GM12878 (cell line): ENCODE results near the gene EHD4. TPM values are rescaled to one million over a fixed set of nuclear protein-coding genes. Genes with fewer than 3 reads are reported as not detected.

Source experiments
- ATAC-seq: fragments of 200-7000 bp; cut with Tn5 transposase; 3 replicates; pipeline ENCODE4 v1.9.1; 2020; ENCODE audit warnings: mild to moderate bottlenecking, moderate library complexity
- BruUV-seq: library from RNA; stranded (reverse); fragments of 400-500 nt; replicated peaks from 2 replicates; lab custom pipeline; 2021; lab: Mats Ljungman, UMichigan
- CTCF ChIA-PET: fragments of 300-600 bp; sonication (Branson Sonifier 250); formaldehyde crosslinking; extraction: SDS; loops from one replicate; lab custom pipeline; 2021; ENCODE audit warnings: inconsistent platforms; lab: Yijun Ruan, JAX
- POLR2A ChIA-PET: fragments of 350-600 bp; formaldehyde crosslinking; extraction: SDS; loops from one replicate; lab custom pipeline; 2021; ENCODE audit warnings: inconsistent platforms; lab: Charles Lee
- RAD21 ChIA-PET: fragments of 300-600 bp; sonication (Branson Sonifier 250); formaldehyde crosslinking; loops from one replicate; lab custom pipeline; 2023; ENCODE audit warnings: antibody characterized with exemption; ENCODE audit not compliant: unreplicated experiment; lab: Charles Lee
- SMC1A ChIA-PET: fragments of 300-600 bp; sonication (Branson Sonifier 250); formaldehyde crosslinking; loops from one replicate; lab custom pipeline; 2023; ENCODE audit not compliant: unreplicated experiment, uncharacterized antibody; lab: Charles Lee
- DNase-seq: peaks from one replicate; pipeline ENCODE4 v3.0.0-alpha.2; 2011; ENCODE audit warnings: low read depth, low spot score
- FAIRE-seq: peaks from 3 replicates; lab custom pipeline; 2011; peaks lifted over from hg19 to GRCh38; lab: Jason Lieb, UNC
- H2AFZ ChIP-seq: 2 replicates; pipeline ENCODE4 v1.6.0; 2011; ENCODE audit warnings: low read depth, low read length, control low read depth; ENCODE audit not compliant: control insufficient read depth
- H3K27ac ChIP-seq: 2 replicates; pipeline ENCODE4 v1.5.1; 2011; ENCODE audit warnings: control low read depth; ENCODE audit not compliant: control insufficient read depth, insufficient read depth
- H3K27me3 ChIP-seq, 2 experiments: replicated peaks in 1 of 2; 2 replicates each; pipeline versions ENCODE4 v1.6.0 to v1.6.1; 2011; ENCODE audit warnings: low read length in 1 of 2; ENCODE audit not compliant: control insufficient read depth in 2 of 2, insufficient read depth in 2 of 2
- H3K36me3 ChIP-seq, 2 experiments: 2 replicates each; pipeline ENCODE4 v1.5.1; 2011; ENCODE audit warnings: low read length in 1 of 2; ENCODE audit not compliant: control insufficient read depth in 2 of 2, insufficient read depth in 2 of 2
- H3K4me1 ChIP-seq: 2 replicates; pipeline ENCODE4 v1.6.1; 2011; ENCODE audit warnings: mild to moderate bottlenecking, low read length, moderate library complexity, mixed read lengths; ENCODE audit not compliant: control insufficient read depth, insufficient read depth
- H3K4me2 ChIP-seq: 2 replicates; pipeline ENCODE4 v1.6.0; 2011; ENCODE audit warnings: control low read depth; ENCODE audit not compliant: control insufficient read depth, insufficient read depth
- H3K4me3 ChIP-seq: fragments of 200-600 bp; sonication (generic); 2 replicates; pipeline ENCODE4 v1.5.1; 2016
- H3K79me2 ChIP-seq: 2 replicates; pipeline ENCODE4 v1.6.0; 2011; ENCODE audit warnings: low read length; ENCODE audit not compliant: control insufficient read depth, insufficient read depth
- H3K9ac ChIP-seq: 2 replicates; pipeline ENCODE4 v1.8.0; 2011; ENCODE audit warnings: low read length, control low read depth, mixed read lengths; ENCODE audit not compliant: control insufficient read depth, insufficient read depth
- H3K9me3 ChIP-seq: replicated peaks from 3 replicates; pipeline ENCODE4 v1.5.1; 2011; ENCODE audit warnings: mild to moderate bottlenecking, low read length; ENCODE audit not compliant: control insufficient read depth, insufficient read depth
- H4K20me1 ChIP-seq: 2 replicates; pipeline ENCODE4 v1.6.0; 2011; ENCODE audit not compliant: control insufficient read depth, insufficient read depth
- BCL3 ChIP-seq: IDR thresholded peaks from 2 replicates; pipeline ENCODE4 v1.6.1; 2011; ENCODE audit warnings: borderline replicate concordance, low read depth, mild to moderate bottlenecking, moderate library complexity, low read length; ENCODE audit not compliant: insufficient read depth, poor library complexity, severe bottlenecking
- BCLAF1 ChIP-seq: fragments of 450-650 bp; IDR thresholded peaks from 2 replicates; pipeline ENCODE4 v1.6.1; 2017; ENCODE audit warnings: antibody characterized with exemption, mild to moderate bottlenecking, moderate library complexity
- CTCF ChIP-seq, 3 experiments: IDR thresholded peaks in 2 of 3; conservative IDR thresholded peaks in 1 of 3; 2 replicates each; pipeline ENCODE4 v1.5.1; 2011; ENCODE audit warnings: low read depth in 3 of 3, low read length in 3 of 3, mild to moderate bottlenecking in 3 of 3, control low read depth in 2 of 3, moderate library complexity in 2 of 3, inconsistent platforms in 1 of 3, mixed read lengths in 1 of 3; ENCODE audit not compliant: control insufficient read depth in 2 of 3, insufficient read depth in 1 of 3; ENCODE audit errors: extremely low read depth in 1 of 3
- IKZF2 ChIP-seq, 2 experiments: fragments of 450-650 bp; IDR thresholded peaks; 2 replicates each; pipeline ENCODE4 v1.6.1; 2017; ENCODE audit warnings: mild to moderate bottlenecking in 2 of 2, moderate library complexity in 2 of 2
- KDM1A ChIP-seq: fragments of 200-600 bp; sonication (generic); IDR thresholded peaks from 2 replicates; pipeline ENCODE4 v1.6.1; 2016; ENCODE audit warnings: borderline replicate concordance
- LARP7 ChIP-seq: fragments of 450-650 bp; IDR thresholded peaks from 2 replicates; pipeline ENCODE4 v1.6.1; 2017; ENCODE audit warnings: mild to moderate bottlenecking
- NFYA ChIP-seq: IDR thresholded peaks from 2 replicates; pipeline ENCODE4 v1.6.1; 2011; ENCODE audit warnings: low read depth, mild to moderate bottlenecking, low read length, improper control_type of control experiment, borderline replicate concordance
- PAX5 ChIP-seq: IDR thresholded peaks from 2 replicates; pipeline ENCODE4 v1.6.1; 2011; ENCODE audit warnings: low read depth, low read length, borderline replicate concordance
- ZNF217 ChIP-seq: fragments of 450-650 bp; IDR thresholded peaks from 2 replicates; pipeline ENCODE4 v1.6.1; 2017; ENCODE audit warnings: antibody characterized with exemption, mild to moderate bottlenecking
- WGBS: methylation state at CpG from one replicate; pipeline ENCODE4 v1.1.6; 2016; ENCODE audit warnings: low lambda C conversion rate; ENCODE audit not compliant: insufficient replicate concordance, insufficient coverage; ENCODE audit errors: missing lambda C conversion rate; 5-methylcytosine and 5-hydroxymethylcytosine counted together
- in situ Hi-C: fragments of 300-500 bp; cut with MboI; formaldehyde crosslinking; loops from 9 replicates; pipeline ENCODE4 v1.14.3; 2018; ENCODE audit warnings: mixed read lengths
- intact Hi-C: fragments of 100-400 bp; cut with micrococcal nuclease; formaldehyde crosslinking; loops from one replicate; pipeline ENCODE4 v1.14.2; 2022; ENCODE audit not compliant: unreplicated experiment
- polyA plus RNA-seq, 11 experiments: library from polyadenylated mRNA; depleted of rRNA in 4 of 11; unstranded in 6 of 11; stranded (reverse) in 5 of 11; fragments of >200 nt; fragmentation: Nextera tagmentation in 4 of 11; fragmentation: Illumina TruSeq in 1 of 11; extraction: Ambion mirVana in 4 of 11; extraction: Trizol in 1 of 11; gene quantifications; 1 replicate in 1 of 11; 2 replicates in 10 of 11; pipeline versions ENCODE4 v1.2.1 to v1.2.3, GENCODE V29; 2011 to 2016; ENCODE audit warnings: inconsistent platforms in 2 of 11, missing spikeins in 2 of 11, low read depth in 1 of 11
- total RNA-seq, 4 experiments: library from RNA; depleted of rRNA in 3 of 4; stranded (reverse); fragments of >200 nt in 3 of 4; fragmentation: Illumina TruSeq in 1 of 4; extraction: Trizol in 1 of 4; gene quantifications; 2 replicates each; pipeline versions ENCODE4 v1.2.1 to v1.2.3, GENCODE V29; 2013 to 2021
- TF ChIP-seq, protein P1 (sequence below): fragments of 450-650 bp; formaldehyde crosslinking; IDR thresholded peaks from 2 replicates; pipeline ENCODE4 v1.4.0; 2020; ENCODE audit warnings: mild to moderate bottlenecking, moderate library complexity

Gene EHD4
- total and polyA plus RNA-seq, 10 of the 15 experiments (the other 5 are each of a cell fraction or from before 2014, with no cell fraction given) = 4.2 to 62.9 (median 44.7) TPM

DNA sequence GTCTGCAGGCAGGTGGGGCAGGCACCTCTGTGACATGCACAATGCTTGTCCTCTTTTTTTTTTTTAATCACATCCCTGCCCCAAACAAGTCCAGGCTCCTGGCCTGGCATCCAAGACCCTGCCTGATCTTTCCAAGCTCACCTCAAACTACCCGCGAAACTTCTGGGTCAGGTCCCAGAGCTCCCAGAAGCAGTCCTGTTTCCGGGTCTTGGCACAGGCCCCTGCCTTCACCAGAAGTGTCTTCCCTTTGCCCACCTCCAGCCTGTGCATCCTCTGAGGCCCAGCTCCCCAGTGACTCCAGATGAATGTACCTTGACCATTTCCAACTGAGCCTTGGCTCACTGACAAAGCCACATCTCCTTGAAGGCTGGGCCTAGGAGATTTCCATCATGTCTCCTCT is 25.5 kb upstream of the EHD4 start:
- WGBS = 48% methylated on average over 3 of the region's 3 CpGs
- TF ChIP-seq CTCF (IDR thresholded peaks at IDR 0.05 in 2 of 3, conservative IDR thresholded peaks at IDR 0.05 in 1 of 3; ENCODE audit: control insufficient read depth in 2 of 3, extremely low read depth in 1 of 3, insufficient read depth in 1 of 3, low read depth in 3 of 3, low read length in 3 of 3) = no peak
- TF ChIP-seq PAX5 = no peak
- no peak for TF ChIP-seq LARP7
- TF ChIP-seq KDM1A = no peak
- no peak for TF ChIP-seq BCLAF1
- TF ChIP-seq, protein P1, sequence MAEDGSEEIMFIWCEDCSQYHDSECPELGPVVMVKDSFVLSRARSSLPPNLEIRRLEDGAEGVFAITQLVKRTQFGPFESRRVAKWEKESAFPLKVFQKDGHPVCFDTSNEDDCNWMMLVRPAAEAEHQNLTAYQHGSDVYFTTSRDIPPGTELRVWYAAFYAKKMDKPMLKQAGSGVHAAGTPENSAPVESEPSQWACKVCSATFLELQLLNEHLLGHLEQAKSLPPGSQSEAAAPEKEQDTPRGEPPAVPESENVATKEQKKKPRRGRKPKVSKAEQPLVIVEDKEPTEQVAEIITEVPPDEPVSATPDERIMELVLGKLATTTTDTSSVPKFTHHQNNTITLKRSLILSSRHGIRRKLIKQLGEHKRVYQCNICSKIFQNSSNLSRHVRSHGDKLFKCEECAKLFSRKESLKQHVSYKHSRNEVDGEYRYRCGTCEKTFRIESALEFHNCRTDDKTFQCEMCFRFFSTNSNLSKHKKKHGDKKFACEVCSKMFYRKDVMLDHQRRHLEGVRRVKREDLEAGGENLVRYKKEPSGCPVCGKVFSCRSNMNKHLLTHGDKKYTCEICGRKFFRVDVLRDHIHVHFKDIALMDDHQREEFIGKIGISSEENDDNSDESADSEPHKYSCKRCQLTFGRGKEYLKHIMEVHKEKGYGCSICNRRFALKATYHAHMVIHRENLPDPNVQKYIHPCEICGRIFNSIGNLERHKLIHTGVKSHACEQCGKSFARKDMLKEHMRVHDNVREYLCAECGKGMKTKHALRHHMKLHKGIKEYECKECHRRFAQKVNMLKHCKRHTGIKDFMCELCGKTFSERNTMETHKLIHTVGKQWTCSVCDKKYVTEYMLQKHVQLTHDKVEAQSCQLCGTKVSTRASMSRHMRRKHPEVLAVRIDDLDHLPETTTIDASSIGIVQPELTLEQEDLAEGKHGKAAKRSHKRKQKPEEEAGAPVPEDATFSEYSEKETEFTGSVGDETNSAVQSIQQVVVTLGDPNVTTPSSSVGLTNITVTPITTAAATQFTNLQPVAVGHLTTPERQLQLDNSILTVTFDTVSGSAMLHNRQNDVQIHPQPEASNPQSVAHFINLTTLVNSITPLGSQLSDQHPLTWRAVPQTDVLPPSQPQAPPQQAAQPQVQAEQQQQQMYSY (CRISPR knock-in tag) = no peak
- no peak for TF ChIP-seq ZNF217
- TF ChIP-seq IKZF2 (IDR thresholded peaks at IDR 0.05) = no peak
- no peak for TF ChIP-seq BCL3
- TF ChIP-seq NFYA = no peak

More for the DNA sequence above, 25.5 kb upstream of the EHD4 start:
- FAIRE-seq = no peak
- BruUV-seq = no TSS peak
- ATAC-seq = no peak
- H3K9me3 ChIP-seq = no peaks in the 10 kb centered on the region
- ChIA-PET POLR2A (interaction anchor here (0.6 kb wide), 1 partner anchor 27 kb away, joined by 3 read pairs; no protein-coding TSS in a partner anchor), CTCF (interaction anchor here (0.6 to 5.6 kb wide), 11 partner anchors 8 to 378 kb away, joined by 3 to 26 read pairs (median 3); no protein-coding TSS in a partner anchor), RAD21 (no interaction called here), SMC1A (interaction anchor here (0.7 to 1.6 kb wide), 5 partner anchors 18 to 224 kb away, joined by 3 to 7 read pairs (median 3); partner anchors contain the start of gene MAPKBP1)
- no peaks in the 10 kb centered on the region for H3K36me3 ChIP-seq
- no peak overlapping the region for H3K27ac ChIP-seq
- intact Hi-C loops = no loop called here
- no peak overlapping the region for H3K4me3 ChIP-seq
- in situ Hi-C loops = no loop called here
- no peak overlapping the region for H3K9ac ChIP-seq
- no peak for DNase-seq
- no peaks in the 10 kb centered on the region for H3K4me1 ChIP-seq
- no peaks in the 10 kb centered on the region for H4K20me1 ChIP-seq
- H3K4me2 ChIP-seq = no peak overlapping the region
- no peaks in the 10 kb centered on the region for H3K79me2 ChIP-seq
- H2AFZ ChIP-seq = no peak overlapping the region
- no peaks in the 10 kb centered on the region for H3K27me3 ChIP-seq
